HEK293T (cell line): Measurements from ENCODE around the gene CYP2C19.

Source experiments
- ARNT ChIP-seq: fragments of 450-650 bp; IDR thresholded peaks from 2 replicates; pipeline ENCODE4 v1.6.1; 2017; ENCODE audit warnings: mild to moderate bottlenecking
- FOXK2 ChIP-seq: fragments of 450-650 bp; IDR thresholded peaks from 2 replicates; pipeline ENCODE4 v1.6.1; 2016; ENCODE audit warnings: mild to moderate bottlenecking
- FOXM1 ChIP-seq: fragments of 450-650 bp; IDR thresholded peaks from 2 replicates; pipeline ENCODE4 v1.6.1; 2017; ENCODE audit warnings: mild to moderate bottlenecking, borderline replicate concordance
- NFRKB ChIP-seq: fragments of 450-650 bp; IDR thresholded peaks from 2 replicates; pipeline ENCODE4 v1.6.1; 2016; ENCODE audit warnings: mild to moderate bottlenecking, moderate library complexity
- SP1 ChIP-seq: fragments of 450-650 bp; IDR thresholded peaks from 2 replicates; pipeline ENCODE4 v1.6.1; 2017
- TARDBP ChIP-seq: fragments of 450-650 bp; IDR thresholded peaks from 2 replicates; pipeline ENCODE4 v1.6.1; 2016
- TF ChIP-seq, protein P1 (sequence below): fragments of 450-650 bp; IDR thresholded peaks from 2 replicates; pipeline ENCODE4 v1.6.1; 2016

DNA sequence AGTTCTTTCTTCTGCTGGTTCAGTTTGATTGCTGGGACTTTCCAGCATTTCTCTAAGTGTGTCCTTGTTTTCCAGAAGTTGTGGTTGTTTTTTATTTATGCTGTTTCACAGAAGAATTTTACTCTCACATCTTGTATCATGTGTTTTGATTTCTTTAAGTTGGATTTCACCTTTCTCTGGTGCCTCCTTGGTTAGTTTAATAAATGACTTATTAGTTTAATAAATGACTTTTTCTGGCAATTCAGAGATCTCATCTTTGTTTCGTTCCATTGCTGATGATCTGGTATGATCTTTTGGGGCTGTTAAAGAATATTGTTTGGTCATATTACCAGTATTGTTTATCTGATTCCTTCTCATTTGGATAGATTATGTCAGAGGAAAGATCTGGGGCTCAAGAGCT is 116.2 kb downstream of the CYP2C19 start:
- TF ChIP-seq TARDBP (no peak), SP1 (no peak), FOXM1 (no peak), ARNT (no peak), FOXK2 (no peak), NFRKB (no peak)
- TF ChIP-seq, protein P1, sequence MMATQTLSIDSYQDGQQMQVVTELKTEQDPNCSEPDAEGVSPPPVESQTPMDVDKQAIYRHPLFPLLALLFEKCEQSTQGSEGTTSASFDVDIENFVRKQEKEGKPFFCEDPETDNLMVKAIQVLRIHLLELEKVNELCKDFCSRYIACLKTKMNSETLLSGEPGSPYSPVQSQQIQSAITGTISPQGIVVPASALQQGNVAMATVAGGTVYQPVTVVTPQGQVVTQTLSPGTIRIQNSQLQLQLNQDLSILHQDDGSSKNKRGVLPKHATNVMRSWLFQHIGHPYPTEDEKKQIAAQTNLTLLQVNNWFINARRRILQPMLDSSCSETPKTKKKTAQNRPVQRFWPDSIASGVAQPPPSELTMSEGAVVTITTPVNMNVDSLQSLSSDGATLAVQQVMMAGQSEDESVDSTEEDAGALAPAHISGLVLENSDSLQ = no peak
